H1 (cell line): ENCODE results near the gene UTP25. TPM values are rescaled to one million over a fixed set of nuclear protein-coding genes. Genes with fewer than 3 reads are reported as not detected.

Experiments used
- ASH2L ChIP-seq: fragments of 200-600, 300-600 bp; sonication (generic); IDR thresholded peaks from one replicate; pipeline ENCODE4 v1.7.1; 2017; ENCODE audit warnings: low read length
- ATF3 ChIP-seq: IDR thresholded peaks from 2 replicates; pipeline ENCODE4 v1.6.1; 2011; ENCODE audit warnings: low read depth, mild to moderate bottlenecking, low read length; ENCODE audit not compliant: insufficient read depth
- EGR1 ChIP-seq: IDR thresholded peaks from 2 replicates; pipeline ENCODE4 v1.6.1; 2011; ENCODE audit warnings: low read depth, low read length, borderline replicate concordance
- SAP30 ChIP-seq: fragments of 300-600 bp; sonication (generic); IDR thresholded peaks from 2 replicates; pipeline ENCODE4 v1.7.1; 2012; ENCODE audit warnings: low read length, moderate library complexity, mild to moderate bottlenecking, inconsistent platforms; ENCODE audit not compliant: insufficient read depth, insufficient replicate concordance
- TAF7 ChIP-seq: optimal IDR thresholded peaks from 2 replicates; pipeline ENCODE3; 2011; ENCODE audit warnings: low read depth, mild to moderate bottlenecking, inconsistent platforms, low read length, moderate library complexity, borderline replicate concordance
- polyA plus RNA-seq, 7 experiments: library from polyadenylated mRNA; depleted of rRNA in 3 of 7; stranded (reverse) in 5 of 7; unstranded in 2 of 7; fragments of >200 nt in 5 of 7; fragments of 200-250 nt in 2 of 7; gene quantifications; 1 replicate in 5 of 7; 2 replicates in 1 of 7; 4 replicates in 1 of 7; pipeline versions ENCODE4 v1.2.1 to v1.2.3, GENCODE V29; 2011 to 2013; ENCODE audit warnings: missing spikeins in 2 of 7, mixed read lengths in 2 of 7
- total RNA-seq: library from RNA; stranded (reverse); fragmentation: NEBNext Ultra II Directional; extraction: Animal tissue kit (Norgen Biotek cat#: 25700); gene quantifications from 2 replicates; pipeline ENCODE4 v1.2.1, GENCODE V29; 2021

The UTP25 gene
- total and polyA plus RNA-seq, 2 of the 8 experiments (the other 6 are each of a cell fraction or from before 2014, with no cell fraction given) = 4.0 to 7.6 TPM

GRCh38 chr1:209870151-209870831 lies 42.5 kb downstream of the UTP25 start (continued):
- no peak for TF ChIP-seq ATF3
- TF ChIP-seq EGR1 = no peak
- no peak for TF ChIP-seq TAF7
- TF ChIP-seq ASH2L = no peak
- no peak for TF ChIP-seq SAP30
